ENCODE data around the gene KIAA1755.

KIAA1755 gene

GRCh38 chr20:38165089-38165965 is 95.2 kb downstream of the KIAA1755 start, which contains the start of gene TGM2:
TGM2 (minus strand) TSS chr20:38165270; CDS start chr20:38165198, 72 bp downstream.
- DNase-seq (ENCODE audit: low read depth), result no peak

GRCh38 chr20:38164624-38165088 is 95.9 kb downstream of the KIAA1755 start:
- DNase-seq (ENCODE audit: low read depth), result no peak

- DNase-seq (ENCODE audit: low read depth), result no peak
Measured at GRCh38 chr20:38164069-38164468, 96.5 kb downstream of the KIAA1755 start.

GRCh38 chr20:38162878-38163875 is 97.4 kb downstream of the KIAA1755 start:
- DNase-seq (ENCODE audit: low read depth), result no peak

- no peak for DNase-seq (ENCODE audit: low read depth)
Measured at GRCh38 chr20:38162149-38162548, 98.4 kb downstream of the KIAA1755 start.

- DNase-seq (ENCODE audit: low read depth), result no peak
Measured at GRCh38 chr20:38161412-38161774, 99.1 kb downstream of the KIAA1755 start.

All from HS-27A (cell line).